ENCODE measurements around the gene MPC2. TPM values are rescaled to one million over a fixed set of nuclear protein-coding genes. Genes with fewer than 3 reads are reported as not detected.

MPC2 gene
- total and polyA plus RNA-seq, 2 of the 8 experiments (the other 6 are each of a cell fraction or from before 2014, with no cell fraction given) = 18.6 to 40.9 TPM

- peak within 1 kb of the TSS; percentile 75 for H4K91ac ChIP-seq (replicated peaks; ENCODE audit: insufficient read length, low read length)
- peak within 1 kb of the TSS; percentile 93 for H3K27ac ChIP-seq (ENCODE audit: low read depth, low read length)
- H3K23ac ChIP-seq (ENCODE audit: insufficient read length) = no peak within 1 kb of the TSS
- H3K4me1 ChIP-seq (replicated peaks in 1 of 4; ENCODE audit: control insufficient read depth in 3 of 4, insufficient read depth in 4 of 4, low read length in 3 of 4) = peaks cover 0 to 4% (median 0%) of the 10 kb centered on the region in 4 experiments; a peak in 2 of 7 replicates
- peak within 1 kb of the TSS; percentile 61 for H2BK120ac ChIP-seq (replicated peaks; ENCODE audit: low read depth, low read length)
- H3K4me2 ChIP-seq (ENCODE audit: insufficient read depth in 1 of 2, low read depth in 2 of 2, low read length in 2 of 2) = peak within 1 kb of the TSS; percentile 88 to 95
- WGBS, 2 experiments (ENCODE audit: extremely low coverage in 1 of 2, insufficient coverage in 1 of 2, insufficient read length in 1 of 2, insufficient replicate concordance in 2 of 2, low coverage in 1 of 2, low lambda C conversion rate in 2 of 2, missing lambda C conversion rate in 1 of 2) = 1% methylated on average over 43 of the region's 58 CpGs; no CpG with 5 or more reads in 1 of the 2 experiments
- H2AK5ac ChIP-seq (ENCODE audit: low read depth, low read length) = peak within 1 kb of the TSS; percentile 55; the same call in 1 of the 2 replicates
- H2BK15ac ChIP-seq (ENCODE audit: low read length) = peak within 1 kb of the TSS; percentile 89; the same call in 1 of the 2 replicates
- peak within 1 kb of the TSS; percentile 98 for H2BK5ac ChIP-seq (ENCODE audit: low read depth, low read length)
- FAIRE-seq (peak; percentile 78), DNase-seq (ENCODE audit: low read depth in 1 of 2, low spot score in 2 of 2) (peak; percentile 94 to 98)
- H3K27me3 ChIP-seq (replicated peaks in 1 of 4; ENCODE audit: control insufficient read depth in 3 of 4, extremely low read depth in 1 of 4, insufficient read depth in 3 of 4, low read length in 3 of 4) = no peaks in the 10 kb centered on the region
- H3K14ac ChIP-seq (ENCODE audit: insufficient read length) = no peak within 1 kb of the TSS
- H2AFZ ChIP-seq (ENCODE audit: low read length) = peak within 1 kb of the TSS; percentile 90
- H3K79me1 ChIP-seq (ENCODE audit: low read depth, low read length) = no peaks in the 10 kb centered on the region
- H3K9me3 ChIP-seq (ENCODE audit: insufficient read depth in 2 of 2, low read depth in 1 of 2, low read length in 1 of 2) = no peaks in the 10 kb centered on the region
- H4K8ac ChIP-seq (ENCODE audit: extremely low read depth, insufficient read depth, low read length) = peak within 1 kb of the TSS; percentile 94
- peak within 1 kb of the TSS; percentile 90 to 95 (median 92) for H3K4me3 ChIP-seq (ENCODE audit: extremely low read depth in 1 of 4, insufficient read depth in 2 of 4, low read depth in 3 of 4, low read length in 4 of 4)
- ChIA-PET CTCF (ENCODE audit: partially characterized antibody) (interaction anchor here (0.8 to 1.5 kb wide), 4 partner anchors 11 to 139 kb away, joined by 3 read pairs; no protein-coding TSS in a partner anchor), POLR2A (ENCODE audit: partially characterized antibody) (interaction anchor here (0.9 to 2.9 kb wide), 24 partner anchors 9 to 716 kb away, joined by 3 to 22 read pairs (median 4); partner anchors contain the start of genes ADCY10, MPZL1 and POU2F1)
- no peak within 1 kb of the TSS for H2BK20ac ChIP-seq (ENCODE audit: low read length)
- H3K23me2 ChIP-seq (ENCODE audit: low read depth, low read length) = peaks cover 9% of the 10 kb centered on the region
- H3K9ac ChIP-seq (replicated peaks in 1 of 4; ENCODE audit: extremely low read depth in 1 of 4, low read depth in 3 of 4, low read length in 3 of 4) = peak within 1 kb of the TSS; percentile 88 to 100 (median 94)
- peaks cover 0 to 53% of the 10 kb centered on the region in 2 experiments; a peak in 3 of 4 replicates for H3K79me2 ChIP-seq (ENCODE audit: control insufficient read depth in 1 of 2, insufficient read depth in 2 of 2, low read length in 2 of 2)
- no peaks in the 10 kb centered on the region for H3K36me3 ChIP-seq (ENCODE audit: control insufficient read depth in 2 of 4, insufficient read depth in 4 of 4, low read length in 3 of 4)
- peak within 1 kb of the TSS; percentile 74 for H3K56ac ChIP-seq (replicated peaks; ENCODE audit: insufficient read length, low read depth, low read length)
- peak within 1 kb of the TSS; percentile 98 for H4K5ac ChIP-seq (ENCODE audit: insufficient read length, low read depth, low read length)
- H2BK12ac ChIP-seq (ENCODE audit: low read depth, low read length) = peak within 1 kb of the TSS; percentile 99
- peak within 1 kb of the TSS; percentile 78 for H3K4ac ChIP-seq (replicated peaks; ENCODE audit: insufficient read length, low read depth, low read length)
- no peaks in the 10 kb centered on the region for H4K20me1 ChIP-seq (replicated peaks in 1 of 2; ENCODE audit: control insufficient read depth in 1 of 2, insufficient read depth in 2 of 2, low read length in 2 of 2)
- H3K18ac ChIP-seq (ENCODE audit: extremely low read depth, low read length) = peak within 1 kb of the TSS; percentile 92
- TF ChIP-seq SP2 (IDR thresholded peaks at IDR 0.05; ENCODE audit: low read length) (no peak), ATF2 (IDR thresholded peaks at IDR 0.05; ENCODE audit: low read length) (peak; percentile 88), CTBP2 (IDR thresholded peaks at IDR 0.05; ENCODE audit: borderline replicate concordance, insufficient read depth, insufficient read length, low read length) (no peak), JUN (IDR thresholded peaks at IDR 0.05; ENCODE audit: low read depth, low read length) (no peak), SIN3A (conservative IDR thresholded peaks at IDR 0.05 in 1 of 2, IDR thresholded peaks at IDR 0.05 in 1 of 2; ENCODE audit: low read depth in 1 of 2, low read length in 2 of 2) (no peak; a peak in 1 of 4 replicates), SP1 (IDR thresholded peaks at IDR 0.05; ENCODE audit: low read depth, low read length) (peak; percentile 42), BACH1 (IDR thresholded peaks at IDR 0.05; ENCODE audit: low read length) (no peak), MAX (IDR thresholded peaks at IDR 0.05) (no peak), CREB1 (IDR thresholded peaks at IDR 0.05) (peak; percentile 47; the same call in 1 of the 2 replicates)
These were observed 573 bp downstream of the MPC2 start, which contains the start of gene DCAF6 for GRCh38 chr1:167936068-167936929. Gene DCAF6, plus strand, starts transcription at chr1:167936683. Its CDS starts 229 bp downstream, at chr1:167936912.
